Stimulated activated CD4-positive, alpha-beta T cell treated with anti-CD3 and anti-CD28 coated beads, Interleukin-4, amount 100 ng/mL, for 48 hours (primary cell): ENCODE results near the gene CAMK2B.

ENCODE experiments used
- DNase-seq, 2 donors: peaks; one replicate each; pipeline ENCODE4 v3.0.0-alpha.2; 2020; ENCODE audit warnings: low read depth in 2 of 2

Gene CAMK2B

DNA sequence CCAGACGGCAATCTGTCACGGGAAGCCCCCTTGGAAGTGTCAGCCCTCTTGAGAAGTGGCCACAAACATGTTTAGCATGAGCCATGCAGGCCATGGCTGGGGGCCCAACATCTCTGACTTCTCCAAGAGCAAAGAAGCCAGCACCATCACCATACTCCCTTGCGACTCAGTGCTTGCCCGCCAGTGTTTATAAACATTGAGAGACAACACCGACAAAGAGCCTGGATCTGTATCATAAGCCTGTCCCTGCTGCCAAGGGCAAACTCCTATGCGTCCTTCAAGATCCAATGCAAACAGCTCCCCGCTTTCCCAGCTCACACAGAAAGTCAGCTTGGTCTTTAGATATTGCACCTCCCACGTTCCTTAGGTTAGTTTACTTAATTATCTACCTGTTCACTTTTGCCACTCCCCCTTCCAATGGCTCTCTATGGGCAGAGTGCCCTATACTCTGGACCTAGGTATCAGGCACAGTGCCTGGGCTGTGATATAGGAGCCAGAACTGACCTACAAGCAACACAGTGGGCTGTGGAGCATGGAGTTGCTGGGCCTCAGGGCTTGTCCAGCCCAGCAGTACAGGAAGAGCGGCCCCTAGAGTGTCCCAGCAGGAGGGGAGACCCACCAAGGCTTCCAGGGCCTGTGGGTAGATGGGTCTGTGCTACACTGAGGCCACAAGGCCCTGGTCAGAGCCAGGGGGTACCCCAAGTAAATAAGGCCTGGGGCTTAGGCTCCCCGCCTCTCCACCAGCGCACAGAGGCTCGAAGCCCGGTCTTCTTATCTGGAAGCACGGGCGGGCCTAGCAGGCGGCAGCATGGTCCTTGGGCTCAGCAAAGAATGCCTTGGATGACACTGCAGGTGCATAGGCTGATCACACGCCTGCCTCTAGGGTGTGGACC lies 37.7 kb downstream of the CAMK2B start:
- no peak for DNase-seq

DNA sequence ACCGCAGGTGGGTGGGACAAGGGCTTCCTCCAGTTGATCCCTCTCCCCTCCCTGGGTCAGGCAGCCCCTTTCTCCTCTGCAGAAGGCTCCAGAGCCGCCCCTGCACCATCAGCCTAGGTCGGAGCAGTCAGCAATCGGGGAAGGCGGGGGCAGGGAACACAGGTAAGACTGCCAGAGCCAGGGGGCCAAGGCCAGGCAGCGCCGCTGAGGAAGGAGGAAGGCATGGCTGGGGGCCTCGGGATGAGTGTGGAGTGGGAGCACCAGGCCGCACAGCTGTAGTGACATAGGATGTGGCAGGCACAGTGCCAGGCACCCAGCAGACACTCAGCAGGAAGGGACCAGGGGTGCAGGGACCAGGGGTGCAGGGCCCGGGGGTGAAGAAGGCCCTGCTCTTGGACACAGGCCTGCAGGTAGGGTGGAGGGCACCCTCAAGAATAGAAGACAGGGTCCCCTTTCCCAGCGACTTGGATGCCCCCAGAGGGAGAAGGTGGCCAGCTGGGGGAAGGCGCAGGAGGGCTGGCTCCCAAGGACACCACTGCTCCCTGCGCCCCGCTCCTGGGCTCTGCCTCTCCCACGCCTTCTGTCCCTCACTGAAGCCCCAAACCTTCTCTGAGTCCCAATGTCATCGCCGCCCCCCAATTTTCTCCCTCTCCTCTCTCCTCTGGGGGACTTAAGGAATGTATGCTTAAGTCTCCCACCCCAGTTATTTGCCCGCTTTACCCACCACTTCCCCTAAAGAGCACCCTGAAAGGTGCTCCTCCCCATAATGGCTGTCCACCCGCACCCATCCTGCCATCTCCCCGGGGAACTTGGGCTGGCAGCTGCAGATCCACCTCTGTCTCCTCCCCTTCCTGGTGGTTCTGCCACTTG lies 38.5 kb downstream of the CAMK2B start:
- DNase-seq = no peak

DNA sequence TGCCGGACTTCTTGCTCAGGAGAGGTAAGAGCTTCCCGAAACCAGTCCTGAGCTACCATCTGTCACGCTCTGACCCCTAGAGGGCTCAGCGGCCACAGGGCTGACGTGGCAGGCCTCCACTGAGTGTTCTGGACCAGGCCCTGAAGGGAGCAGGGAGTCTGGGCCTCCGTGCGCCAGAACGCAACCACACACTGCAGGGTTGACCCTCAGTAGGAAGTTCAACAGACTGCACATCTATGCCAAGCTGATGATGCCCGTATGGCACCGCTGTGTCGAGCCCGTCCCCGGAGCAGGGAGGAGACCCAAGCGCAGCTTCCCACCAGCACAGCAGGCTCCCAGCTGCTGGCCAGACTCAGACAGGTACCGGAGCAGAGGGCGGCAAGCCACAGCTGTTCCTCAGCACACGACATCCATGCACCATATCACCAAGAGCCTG lies 39.2 kb downstream of the CAMK2B start:
- no peak for DNase-seq

DNA sequence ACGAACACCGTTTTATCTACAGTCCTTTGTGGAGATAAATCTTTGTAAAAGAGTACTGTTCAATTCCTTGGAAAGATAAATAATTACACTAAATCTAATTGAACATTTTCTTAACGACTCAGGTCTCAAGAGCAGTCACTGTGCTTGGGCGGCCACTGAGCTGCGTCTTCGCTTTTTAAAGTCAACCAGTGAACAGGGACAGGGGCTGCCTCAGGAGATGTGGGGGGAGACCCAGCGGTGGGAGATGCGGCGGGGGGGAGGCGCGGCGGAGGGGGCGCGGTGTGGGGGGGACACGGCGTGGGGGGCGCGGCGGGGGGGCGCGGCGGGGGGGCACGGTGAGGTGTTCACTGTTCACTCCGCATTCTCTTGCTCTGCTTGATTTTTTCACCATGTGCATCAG lies 39.8 kb downstream of the CAMK2B start:
- DNase-seq = no peak

DNA sequence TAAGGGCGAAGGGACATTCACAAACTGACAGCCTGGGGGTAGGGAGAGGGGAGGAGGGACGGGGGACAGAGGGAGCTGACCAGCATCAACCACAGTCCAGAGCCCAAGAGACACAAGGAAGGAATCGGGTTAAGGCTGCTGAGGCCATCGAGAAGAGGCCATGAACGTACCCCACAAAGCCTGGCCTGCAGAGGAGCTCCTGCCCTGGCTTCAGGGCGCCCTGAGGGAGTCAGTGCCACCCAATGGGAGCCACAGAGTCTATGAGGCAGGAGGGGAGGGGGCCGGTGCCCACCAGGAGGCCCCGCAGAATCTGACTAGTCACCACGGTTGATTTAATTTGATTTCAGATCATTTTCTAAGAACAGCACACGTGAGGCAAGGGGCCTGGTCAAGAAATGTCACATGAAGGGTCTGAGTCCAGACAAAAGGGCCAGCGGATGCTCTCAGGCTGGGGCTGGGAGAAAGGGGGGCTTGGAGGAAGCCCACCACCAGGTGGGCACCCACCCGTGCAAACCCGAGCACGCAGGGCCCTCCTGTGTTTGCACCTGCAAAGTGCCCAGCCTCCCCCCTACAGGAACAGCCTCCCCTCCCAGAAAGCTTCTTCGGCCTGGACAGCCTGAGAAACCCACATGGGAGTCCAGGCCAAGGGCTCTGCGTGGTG lies 40.4 kb downstream of the CAMK2B start:
- DNase-seq = no peak

DNA sequence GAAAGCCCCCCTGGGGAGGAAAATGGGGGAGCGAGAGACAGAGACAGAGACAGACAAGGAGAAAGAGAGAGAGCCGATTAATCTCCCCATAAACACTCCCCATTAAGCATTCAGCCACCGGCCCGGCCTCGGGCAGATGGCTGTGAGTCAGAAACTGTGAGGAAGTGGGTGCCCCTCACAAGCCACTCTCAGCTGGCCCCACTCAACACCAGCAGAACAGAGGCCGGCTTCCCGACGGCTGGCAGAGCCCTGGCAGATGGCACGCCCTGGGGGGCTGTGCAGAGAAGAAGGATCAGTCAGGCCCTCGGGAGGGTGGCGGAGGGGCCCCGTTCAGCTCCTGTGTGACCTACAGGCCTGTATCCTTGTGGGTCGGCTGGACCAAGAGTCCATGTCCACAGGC lies 41.2 kb downstream of the CAMK2B start:
- DNase-seq = no peak

DNA sequence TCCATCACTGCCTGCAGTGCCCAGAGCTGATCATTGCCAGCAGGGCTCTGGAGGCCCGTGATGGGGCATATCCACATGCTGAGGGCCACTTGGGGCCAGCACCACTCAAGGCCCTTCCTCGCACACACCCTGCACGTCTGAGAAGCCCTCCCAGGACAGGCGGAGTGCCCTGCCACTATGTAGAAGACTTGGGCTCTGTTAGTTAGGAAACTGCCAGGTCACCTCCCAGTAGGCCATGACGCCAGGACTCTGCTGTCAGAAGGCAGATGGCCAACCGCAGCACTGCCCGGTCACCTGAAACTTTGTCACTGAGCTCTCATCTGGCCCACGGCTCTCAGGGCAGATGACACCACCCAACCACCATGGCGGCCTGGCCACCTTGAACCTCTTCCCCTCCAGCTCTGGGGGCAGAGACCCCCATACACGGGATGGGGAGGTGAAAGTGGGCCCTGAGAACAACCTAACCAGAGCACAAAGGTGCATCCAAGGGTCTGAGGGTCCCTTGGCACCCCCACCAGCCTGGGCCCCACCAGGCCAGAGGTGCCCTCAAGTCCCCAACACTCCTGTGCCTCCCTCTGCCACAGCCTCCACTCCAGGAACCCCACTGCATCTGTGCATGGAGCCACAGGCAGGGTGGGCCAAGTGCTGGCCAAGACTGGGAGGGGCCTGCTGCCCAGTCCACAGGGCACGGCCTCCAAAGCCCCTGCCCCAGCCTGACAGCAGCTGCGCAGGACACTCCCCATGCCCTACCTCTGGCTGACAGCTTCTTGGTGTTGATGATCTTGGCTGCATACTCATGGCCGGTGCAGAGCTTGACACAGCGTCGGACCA lies 41.8 kb downstream of the CAMK2B start:
- DNase-seq = no peak

DNA sequence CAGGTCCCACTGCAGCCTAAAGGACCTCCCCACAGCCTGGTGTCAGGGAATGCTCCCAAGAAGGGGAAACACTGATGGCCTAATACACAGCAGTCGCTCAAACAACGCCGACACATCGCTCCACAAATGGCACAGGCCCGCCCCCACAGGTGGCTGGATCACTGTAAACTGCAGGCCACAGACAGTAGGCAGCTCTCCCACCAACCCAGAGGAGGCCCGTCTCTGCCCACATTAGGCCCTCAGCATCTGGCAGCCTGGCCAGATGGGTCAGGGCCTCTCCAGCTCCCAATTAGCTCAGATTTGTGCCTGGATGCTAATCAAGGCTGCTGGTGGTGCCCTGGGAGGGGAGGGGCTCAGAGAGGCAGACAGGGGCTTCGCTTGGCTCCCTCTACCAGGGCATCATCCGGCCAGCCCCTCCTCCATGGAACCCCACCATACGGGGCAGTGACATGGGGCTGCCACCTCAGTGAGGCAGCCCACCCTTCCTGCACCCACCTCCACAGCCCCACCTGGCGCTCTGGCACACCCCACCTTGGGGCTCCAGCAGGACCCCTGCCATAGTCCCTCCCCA lies 42.7 kb downstream of the CAMK2B start:
- no peak for DNase-seq

DNA sequence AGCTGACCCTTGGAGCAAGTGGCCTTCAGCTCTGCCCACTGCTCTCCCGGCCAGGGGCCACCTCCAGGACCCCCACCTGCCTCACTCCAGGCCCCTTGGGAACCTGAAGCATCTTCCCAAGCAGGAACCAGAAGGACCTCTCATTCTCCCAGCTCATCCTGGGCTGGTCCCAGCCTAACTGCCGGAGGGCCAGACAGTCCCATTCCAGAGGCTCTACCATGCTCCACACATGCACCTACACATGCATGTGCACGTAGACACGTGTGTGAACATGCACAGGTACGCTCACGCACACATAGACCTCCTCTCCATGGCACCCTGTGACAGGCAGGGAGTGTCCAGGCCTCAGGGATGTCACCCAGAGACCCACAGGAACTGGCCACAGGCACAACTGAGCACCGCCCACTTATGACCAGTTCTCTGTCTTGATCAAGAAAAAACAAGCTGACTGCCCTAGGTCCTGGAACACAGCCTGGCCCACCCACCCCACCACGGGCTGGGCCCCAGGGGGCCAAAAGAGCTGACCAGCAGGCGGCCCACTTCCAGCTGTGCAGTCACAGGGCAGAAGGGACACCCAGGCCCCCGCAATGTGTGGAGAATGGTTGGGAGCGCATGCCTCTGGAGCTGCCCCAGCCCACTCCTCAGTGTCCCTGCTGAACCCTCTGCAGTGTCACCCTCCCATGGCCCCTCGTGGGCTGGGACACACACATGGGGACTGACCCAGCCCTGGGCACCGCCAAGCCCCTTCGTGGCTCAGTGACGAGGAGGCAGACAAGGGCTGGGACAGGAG lies 43.4 kb downstream of the CAMK2B start:
- DNase-seq = no peak

DNA sequence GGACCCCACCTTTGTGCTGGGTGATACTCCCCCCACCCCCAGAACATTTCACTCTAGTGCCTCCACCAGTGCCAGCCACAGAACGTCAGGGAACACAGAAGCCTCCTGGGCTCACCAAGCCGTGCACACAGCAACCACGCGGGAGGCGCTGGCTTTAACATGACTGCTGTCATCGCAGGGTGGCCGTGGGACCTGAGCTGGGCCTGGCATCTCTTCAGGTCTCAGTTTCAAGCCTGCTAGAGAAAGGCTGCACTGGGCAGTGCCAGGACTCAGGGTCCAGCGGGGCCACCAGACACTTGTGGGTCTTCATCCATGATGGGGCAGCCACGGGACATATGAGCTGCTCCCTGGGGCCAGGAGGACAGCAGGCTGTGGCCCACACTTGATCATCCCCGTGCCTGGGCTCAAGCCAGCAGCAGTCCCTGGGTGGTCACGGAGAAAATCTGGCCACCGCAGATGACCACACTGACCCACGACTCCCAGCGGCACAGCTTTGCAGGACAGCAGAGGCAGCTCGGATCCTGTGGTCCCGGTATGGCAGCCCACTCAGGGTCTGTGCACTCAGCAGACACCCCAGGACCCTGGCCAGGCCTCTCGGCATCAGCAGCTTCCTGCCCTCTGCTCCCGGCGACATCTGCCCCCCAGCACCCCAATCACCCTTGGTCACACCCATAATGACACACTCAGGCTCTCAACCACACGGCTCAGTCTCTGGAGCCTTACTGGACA lies 44.2 kb downstream of the CAMK2B start:
- DNase-seq = no peak

DNA sequence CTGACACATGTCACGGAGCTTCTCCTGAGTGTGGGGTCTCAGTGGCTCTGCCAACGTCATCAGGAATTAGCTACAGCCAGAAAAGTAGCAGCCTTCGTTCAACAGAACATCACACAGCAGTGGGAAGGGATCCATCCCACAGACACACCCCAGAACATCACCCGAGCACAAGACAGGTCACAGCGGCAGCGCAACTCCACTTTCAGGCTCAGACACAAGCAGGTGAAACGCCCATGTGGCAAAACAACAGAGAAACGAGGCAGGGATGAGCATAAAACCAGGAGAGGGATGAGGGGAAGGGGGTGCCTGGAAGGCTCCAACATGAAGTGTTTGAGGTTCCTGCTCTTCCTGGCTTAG lies 44.8 kb downstream of the CAMK2B start:
- DNase-seq = no peak

DNA sequence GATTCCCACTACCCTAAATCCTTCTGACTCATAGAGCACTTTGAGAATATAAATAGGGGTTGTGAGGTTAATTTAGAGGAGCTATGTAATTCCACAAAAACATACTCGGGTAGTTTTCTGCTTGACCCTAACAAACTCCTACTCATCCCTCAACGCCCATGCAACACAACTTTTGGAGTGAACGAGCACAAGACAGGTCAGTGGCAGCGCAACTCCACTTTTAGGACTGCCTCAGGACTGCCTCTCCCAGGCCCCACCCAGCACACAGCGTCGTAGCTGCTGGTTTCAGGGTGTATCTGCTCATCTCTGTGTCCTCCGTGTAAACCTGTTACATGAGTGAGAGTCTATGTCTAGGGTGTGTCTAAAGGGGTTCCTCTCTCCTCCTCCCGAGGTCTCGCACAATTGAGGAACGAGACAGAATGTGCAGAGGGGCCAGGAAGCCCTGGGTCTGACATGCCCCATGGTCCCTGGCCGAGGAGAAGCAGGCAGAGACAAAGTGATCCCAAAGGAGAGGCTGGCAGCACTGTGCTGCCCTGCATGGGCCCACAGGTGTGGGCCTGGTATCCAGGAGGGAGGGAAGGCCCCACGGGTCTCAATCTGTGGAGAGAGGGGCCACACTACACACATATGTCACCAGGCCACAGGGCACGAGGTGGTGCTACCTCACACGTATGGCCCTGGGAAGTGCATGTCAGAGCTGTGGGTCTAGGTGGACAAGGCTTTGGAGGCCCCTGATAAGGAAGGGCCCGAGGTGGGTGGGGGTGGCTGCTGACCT lies 45.5 kb downstream of the CAMK2B start:
- no peak for DNase-seq

DNA sequence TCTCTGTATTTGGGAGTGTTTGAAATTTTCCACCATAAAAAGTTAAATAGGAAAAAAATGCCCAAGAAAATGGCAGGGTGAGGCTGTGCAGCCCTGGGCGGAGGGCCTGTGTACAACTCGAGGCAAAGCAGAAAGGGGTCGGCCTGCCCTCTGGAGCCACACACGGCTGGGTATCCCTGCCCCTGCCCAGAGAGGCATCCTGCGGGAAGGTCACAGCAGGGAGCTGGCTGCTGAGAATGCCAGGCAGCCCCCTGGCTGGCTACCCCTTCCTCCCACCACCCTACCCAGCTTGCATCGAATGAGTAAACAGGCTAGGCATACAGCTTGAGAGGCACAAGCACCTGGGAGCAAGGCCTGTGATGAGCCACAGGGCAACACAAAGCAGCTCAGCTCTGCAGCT lies 46.1 kb downstream of the CAMK2B start:
- DNase-seq = no peak

DNA sequence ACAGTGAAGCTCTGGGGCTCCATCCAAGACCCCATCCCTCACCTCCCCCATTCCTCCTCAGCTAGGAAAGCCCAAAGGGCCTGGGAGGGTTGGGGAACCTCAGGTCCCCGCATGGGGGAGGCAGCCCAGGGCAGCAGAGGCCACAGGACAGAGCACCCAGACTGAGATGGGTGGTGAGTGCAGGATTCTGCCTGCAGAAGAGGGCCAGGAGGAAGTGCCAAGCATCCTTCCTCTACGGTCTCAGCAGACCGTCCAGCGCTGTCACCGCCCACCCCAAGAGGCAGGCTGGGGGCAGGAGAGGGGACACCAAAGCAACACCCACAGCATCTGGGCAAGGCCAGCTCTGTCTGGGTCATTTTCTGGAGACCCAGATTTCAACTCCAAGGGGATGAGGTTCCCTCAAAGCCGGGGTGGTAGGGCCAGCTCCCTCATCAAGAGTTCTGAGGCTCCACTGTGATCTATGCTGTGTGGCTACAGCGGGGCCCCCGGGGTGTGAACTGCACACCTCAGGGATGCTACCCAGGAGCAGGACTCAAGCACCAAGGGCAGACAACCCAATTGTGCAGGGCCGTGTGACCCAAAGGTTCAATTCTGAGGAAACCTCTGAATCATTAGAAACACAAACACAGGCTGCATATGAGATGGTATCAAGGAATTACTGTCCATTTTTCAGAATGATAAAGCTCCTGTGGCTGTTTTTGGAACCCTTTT lies 46.8 kb downstream of the CAMK2B start:
- no peak for DNase-seq

DNA sequence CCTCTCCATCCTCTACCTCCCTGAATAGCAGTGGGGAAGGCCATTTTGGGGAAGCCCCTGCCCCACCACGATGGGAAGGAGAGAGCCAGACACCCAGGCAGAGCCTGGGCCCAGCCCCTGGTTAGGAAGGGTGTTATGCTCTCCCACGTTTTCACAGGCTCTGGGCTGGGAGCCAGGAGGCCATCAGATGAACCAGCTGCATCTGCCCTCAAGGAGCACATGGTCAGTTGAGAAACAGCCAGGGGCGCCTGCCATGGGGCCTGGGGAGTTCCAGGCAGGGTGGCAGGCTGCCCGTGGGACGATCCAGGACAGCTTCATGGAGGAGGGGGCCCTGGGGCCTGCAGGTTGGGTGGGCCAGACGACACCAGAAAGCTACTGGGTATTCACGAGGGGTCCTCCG lies 47.5 kb downstream of the CAMK2B start:
- DNase-seq = no peak

DNA sequence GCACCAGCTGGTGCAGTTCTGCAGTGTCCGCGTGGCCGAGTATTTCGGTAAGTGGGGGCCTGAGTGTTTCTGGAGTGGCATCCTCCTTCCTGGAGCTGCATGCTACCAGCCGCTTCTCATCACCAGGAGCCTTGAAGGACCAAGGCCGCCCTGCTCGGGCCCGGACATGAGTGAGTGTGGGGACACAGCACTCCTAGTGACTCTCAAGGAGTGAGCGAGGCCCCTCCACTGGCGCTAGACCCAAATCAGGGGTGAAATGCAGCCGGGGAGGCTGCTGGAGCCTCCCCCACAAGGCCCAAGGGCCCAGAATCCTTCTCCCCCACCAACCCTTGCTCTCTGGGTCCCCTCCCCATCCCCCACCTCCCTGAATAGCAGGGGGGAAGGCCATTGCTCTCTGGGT lies 48.0 kb downstream of the CAMK2B start:
- DNase-seq = no peak

DNA sequence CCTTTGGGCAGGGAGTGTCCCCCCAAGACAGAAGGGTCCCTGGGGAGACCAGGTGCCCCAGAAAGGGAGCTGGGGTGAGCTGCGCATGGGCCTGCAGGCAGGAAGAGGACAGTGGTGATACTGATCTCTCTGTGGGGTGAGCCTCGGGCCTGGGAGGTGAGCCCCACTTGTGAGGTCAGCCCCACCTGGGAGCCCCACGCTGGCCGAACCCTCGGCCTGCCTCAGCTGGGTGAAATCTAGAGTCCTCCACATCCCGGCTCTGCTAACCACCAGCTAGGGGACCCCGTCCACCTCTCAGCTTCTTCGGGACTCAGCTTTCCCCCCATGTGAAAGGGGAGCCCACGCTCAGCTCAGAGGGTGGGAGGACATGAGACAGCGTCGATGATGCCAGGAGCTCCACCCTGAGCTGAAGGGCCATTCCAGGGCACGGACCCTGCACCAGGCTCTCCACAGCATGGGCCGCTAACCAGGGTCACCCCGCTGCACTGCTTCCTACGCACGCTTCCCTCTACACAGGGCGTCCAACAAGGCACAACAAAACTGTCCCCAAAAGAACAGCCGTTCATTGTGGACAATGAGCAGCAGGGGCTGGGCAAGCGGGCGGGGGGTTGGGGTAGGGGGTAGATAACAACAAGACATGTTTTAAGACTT lies 48.7 kb downstream of the CAMK2B start:
- DNase-seq = no peak
